ENCODE results near the gene TRAIP. TPM values are rescaled to one million over a fixed set of nuclear protein-coding genes. Genes with fewer than 3 reads are reported as not detected.

The TRAIP gene
- total RNA-seq, 4 donors from 2014 or later, result 0.81 to 1.8 (median 1.6) TPM

DNA sequence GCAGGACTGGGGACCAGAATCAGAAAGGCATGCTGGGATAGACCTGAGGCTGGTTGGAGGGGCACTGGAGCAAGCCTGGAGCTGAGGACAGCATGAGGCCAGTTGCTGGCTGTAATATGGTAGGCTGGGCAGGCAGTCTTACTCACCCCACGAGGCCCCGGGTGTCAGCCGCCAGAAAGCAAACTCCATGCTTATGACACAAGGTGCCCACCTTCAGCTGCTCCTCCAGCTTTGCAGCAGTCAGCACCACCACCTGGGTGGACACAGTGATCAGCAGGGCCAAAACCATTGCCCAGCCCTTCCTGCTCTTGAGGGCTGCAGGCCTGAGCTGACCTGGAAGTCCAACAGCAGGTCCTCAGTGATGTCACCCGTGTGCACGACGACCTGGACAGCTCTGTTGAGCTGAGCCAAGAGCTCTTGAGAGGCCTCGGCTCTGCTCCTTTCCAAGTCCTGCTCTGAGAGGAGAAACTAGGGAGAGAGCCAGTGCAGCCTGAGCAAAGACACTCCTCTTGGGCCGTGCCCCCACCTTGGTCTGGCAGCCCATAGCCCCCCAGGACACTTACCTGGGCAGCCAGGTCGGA lies 43.4 kb downstream of the TRAIP start:
- TF ChIP-seq POLR2A (IDR thresholded peaks at IDR 0.05), result no peak
- no peak for TF ChIP-seq POLR2AphosphoS5 (IDR thresholded peaks at IDR 0.05)
- no peak for TF ChIP-seq CTCF (IDR thresholded peaks at IDR 0.05)
- TF ChIP-seq EP300 (IDR thresholded peaks at IDR 0.05), result no peak
- Histone ChIP-seq H3K36me3 (peaks cover 0 to 44% of the 10 kb centered on the region in 2 donors), H3K27ac (peak overlapping the region in 3 of 4 donors; percentile 81 to 84 (median 83)), H3K9me3 (no peaks in the 10 kb centered on the region), H3K4me3 (peak overlapping the region; percentile 39 to 56), H3K4me1 (peaks cover 0 to 48% (median 14%) of the 10 kb centered on the region in 3 donors), H3K27me3 (no peaks in the 10 kb centered on the region)
- no CpG with 5 or more reads among the region's 9 CpGs for WGBS, 2 donors (ENCODE audit: low coverage in 1 of 2)
- peak; percentile 8 for ATAC-seq

DNA sequence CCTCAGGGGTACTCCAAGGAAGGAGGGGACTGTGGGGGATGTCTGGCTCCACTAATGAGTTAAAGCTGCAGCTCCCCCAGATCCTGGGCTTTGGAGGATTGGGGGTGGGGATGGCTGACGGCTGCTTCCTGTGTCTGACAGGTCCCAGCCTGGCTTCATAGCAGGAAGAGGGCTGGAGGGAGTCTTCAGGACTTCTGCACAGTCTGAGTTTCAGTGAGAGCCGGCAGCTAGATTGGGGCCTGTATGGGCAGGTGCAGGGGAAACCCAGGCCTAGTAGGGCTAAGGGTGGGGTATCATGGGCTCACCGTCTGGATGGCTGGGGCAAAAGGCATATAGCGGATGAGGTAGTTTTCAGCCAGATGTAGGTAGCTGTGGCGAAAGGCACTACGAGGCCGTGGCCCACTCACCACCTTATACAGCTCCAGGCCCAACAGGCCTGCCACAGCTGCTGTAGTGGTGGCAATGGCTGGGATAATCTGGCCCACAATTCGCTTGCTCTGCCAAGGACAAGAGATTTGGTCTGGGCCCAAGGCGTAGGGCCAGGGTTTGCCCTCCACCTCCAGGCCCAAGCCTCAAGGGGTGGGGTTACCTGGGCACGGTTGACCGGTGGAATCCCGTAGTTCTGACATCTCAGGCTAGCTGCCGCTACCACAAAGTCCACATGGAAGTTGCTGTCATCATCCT lies 48.8 kb downstream of the TRAIP start:
- Histone ChIP-seq H3K27me3 (no peaks in the 10 kb centered on the region), H3K27ac (peak overlapping the region in 3 of 4 donors; percentile 60 to 94 (median 93)), H3K36me3 (peaks cover 0 to 50% of the 10 kb centered on the region in 2 donors), H3K9me3 (no peaks in the 10 kb centered on the region), H3K4me1 (peaks cover 4 to 70% (median 45%) of the 10 kb centered on the region in 3 donors), H3K4me3 (no peak overlapping the region)
- ATAC-seq, result no peak
- no peak for TF ChIP-seq POLR2AphosphoS5 (IDR thresholded peaks at IDR 0.05)
- WGBS, 2 donors (ENCODE audit: low coverage in 1 of 2), result 68% methylated on average over 12 of the region's 13 CpGs; no CpG with 5 or more reads in 1 of the 2 donors

- Histone ChIP-seq H3K27ac (peak overlapping the region in 3 of 4 donors; percentile 93 to 95 (median 94)), H3K9me3 (no peaks in the 10 kb centered on the region), H3K4me1 (peaks cover 4 to 69% (median 40%) of the 10 kb centered on the region in 3 donors), H3K36me3 (peaks cover 0 to 44% of the 10 kb centered on the region in 2 donors), H3K27me3 (no peaks in the 10 kb centered on the region), H3K4me3 (no peak overlapping the region)
- ATAC-seq, result no peak
- TF ChIP-seq POLR2AphosphoS5 (IDR thresholded peaks at IDR 0.05), result no peak
- TF ChIP-seq POLR2A (IDR thresholded peaks at IDR 0.05), result no peak
- no peak for TF ChIP-seq CTCF (IDR thresholded peaks at IDR 0.05)
- TF ChIP-seq EP300 (IDR thresholded peaks at IDR 0.05), result no peak
- 71% methylated on average over 1 of the region's 2 CpGs; no CpG with 5 or more reads in 1 of the 2 donors for WGBS, 2 donors (ENCODE audit: low coverage in 1 of 2)
Observed at GRCh38 chr3:49806850-49807249, 49.5 kb downstream of the TRAIP start.

GRCh38 chr3:49805897-49806701 lies 50.3 kb downstream of the TRAIP start:
- no peaks in the 10 kb centered on the region for H3K27me3 ChIP-seq
- peak overlapping the region in 1 of 2 donors; percentile 9 for H3K4me3 ChIP-seq
- peaks cover 4 to 62% (median 40%) of the 10 kb centered on the region in 3 donors for H3K4me1 ChIP-seq
- no peak for ATAC-seq
- H3K36me3 ChIP-seq, result peaks cover 0 to 37% of the 10 kb centered on the region in 2 donors
- H3K27ac ChIP-seq, result peak overlapping the region; percentile 55 to 95 (median 94)
- no peaks in the 10 kb centered on the region for H3K9me3 ChIP-seq
- 0 to 27% methylated on average over 1 to 3 of the region's 11 CpGs for WGBS, 2 donors (ENCODE audit: low coverage in 1 of 2)
- TF ChIP-seq POLR2A (IDR thresholded peaks at IDR 0.05) (peak in 1 of 2 donors; percentile 2), POLR2AphosphoS5 (IDR thresholded peaks at IDR 0.05) (no peak), EP300 (IDR thresholded peaks at IDR 0.05) (no peak), CTCF (IDR thresholded peaks at IDR 0.05) (no peak)

- peak overlapping the region in 1 of 2 donors; percentile 91 for H3K4me3 ChIP-seq
- no peaks in the 10 kb centered on the region for H3K9me3 ChIP-seq
- peak; percentile 57 for TF ChIP-seq POLR2AphosphoS5 (IDR thresholded peaks at IDR 0.05)
- TF ChIP-seq EP300 (IDR thresholded peaks at IDR 0.05), result no peak
- peak; percentile 52 for ATAC-seq
- peaks cover 0 to 29% of the 10 kb centered on the region in 2 donors for H3K36me3 ChIP-seq
- peaks cover 4 to 59% (median 40%) of the 10 kb centered on the region in 3 donors for H3K4me1 ChIP-seq
- no peaks in the 10 kb centered on the region for H3K27me3 ChIP-seq
- peak overlapping the region; percentile 55 to 95 (median 94) for H3K27ac ChIP-seq
- WGBS, 2 donors (ENCODE audit: low coverage in 1 of 2), result 20% methylated on average over 2 of the region's 3 CpGs; no CpG with 5 or more reads in 1 of the 2 donors
Observed at GRCh38 chr3:49805367-49805782, 51.0 kb downstream of the TRAIP start.

Measured in gastroesophageal sphincter (tissue), 4 donors.